ENCODE data around the gene ADGRA3.

Gene ADGRA3

GRCh38 chr4:22428441-22428840 is 87.4 kb downstream of the ADGRA3 start:
- no peak for DNase-seq (ENCODE audit: insufficient read length, low spot score)
- FAIRE-seq = no peak
- TF ChIP-seq, protein P1, sequence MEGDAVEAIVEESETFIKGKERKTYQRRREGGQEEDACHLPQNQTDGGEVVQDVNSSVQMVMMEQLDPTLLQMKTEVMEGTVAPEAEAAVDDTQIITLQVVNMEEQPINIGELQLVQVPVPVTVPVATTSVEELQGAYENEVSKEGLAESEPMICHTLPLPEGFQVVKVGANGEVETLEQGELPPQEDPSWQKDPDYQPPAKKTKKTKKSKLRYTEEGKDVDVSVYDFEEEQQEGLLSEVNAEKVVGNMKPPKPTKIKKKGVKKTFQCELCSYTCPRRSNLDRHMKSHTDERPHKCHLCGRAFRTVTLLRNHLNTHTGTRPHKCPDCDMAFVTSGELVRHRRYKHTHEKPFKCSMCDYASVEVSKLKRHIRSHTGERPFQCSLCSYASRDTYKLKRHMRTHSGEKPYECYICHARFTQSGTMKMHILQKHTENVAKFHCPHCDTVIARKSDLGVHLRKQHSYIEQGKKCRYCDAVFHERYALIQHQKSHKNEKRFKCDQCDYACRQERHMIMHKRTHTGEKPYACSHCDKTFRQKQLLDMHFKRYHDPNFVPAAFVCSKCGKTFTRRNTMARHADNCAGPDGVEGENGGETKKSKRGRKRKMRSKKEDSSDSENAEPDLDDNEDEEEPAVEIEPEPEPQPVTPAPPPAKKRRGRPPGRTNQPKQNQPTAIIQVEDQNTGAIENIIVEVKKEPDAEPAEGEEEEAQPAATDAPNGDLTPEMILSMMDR (IDR thresholded peaks at IDR 0.05; ENCODE audit: insufficient read depth, missing control alignments) = no peak

- FAIRE-seq (no peak), DNase-seq (ENCODE audit: insufficient read length, low spot score) (no peak)
- TF ChIP-seq, protein P1 (IDR thresholded peaks at IDR 0.05; ENCODE audit: insufficient read depth, missing control alignments) = no peak
Observed at GRCh38 chr4:22427675-22428074, 88.2 kb downstream of the ADGRA3 start.

DNA sequence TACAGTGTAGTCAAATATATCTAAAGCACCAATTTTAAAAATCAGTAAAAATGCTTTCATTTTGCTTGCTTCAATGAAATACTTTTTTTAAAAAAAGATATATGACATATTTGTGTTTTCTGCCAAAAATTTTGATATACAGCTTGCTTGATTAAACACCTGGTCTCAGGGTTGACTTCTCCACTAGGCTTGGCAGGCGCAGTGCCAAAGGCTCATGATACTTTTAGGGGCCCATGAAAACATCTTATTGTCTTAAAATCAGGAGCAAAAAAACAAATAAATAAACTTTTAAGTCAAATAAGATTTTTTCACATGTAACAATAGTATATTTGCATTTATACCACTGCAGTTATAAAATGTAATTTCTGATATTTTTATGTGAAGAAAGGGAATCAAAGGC is 95.6 kb downstream of the ADGRA3 start:
- FAIRE-seq = no peak

DNA sequence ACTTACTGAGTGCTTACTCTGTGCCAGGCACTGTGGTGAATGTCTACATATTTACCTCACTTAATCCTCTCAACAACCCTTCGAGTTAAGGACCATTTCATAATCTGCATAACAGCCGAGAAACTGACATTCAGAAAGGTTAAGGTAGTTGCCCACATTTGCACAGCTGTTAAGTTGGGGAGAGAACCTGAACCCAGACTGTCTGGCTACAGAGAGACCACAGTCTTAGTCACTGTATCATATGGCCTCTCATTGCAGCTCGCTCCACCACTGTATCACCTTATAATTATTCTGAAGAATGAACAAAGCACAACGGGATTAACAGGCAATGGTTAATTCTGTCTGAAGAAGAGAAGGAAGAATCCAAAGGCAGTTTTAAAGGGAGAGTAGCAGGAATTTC is 98.5 kb downstream of the ADGRA3 start:
- DNase-seq (ENCODE audit: insufficient read length, low spot score) = no peak
- TF ChIP-seq, protein P1 (IDR thresholded peaks at IDR 0.05; ENCODE audit: insufficient read depth, missing control alignments) = no peak
- FAIRE-seq = peak; percentile 94

More for the DNA sequence above, 95.6 kb downstream of the ADGRA3 start:
- no peak for DNase-seq (ENCODE audit: insufficient read length, low spot score)
- TF ChIP-seq, protein P1 (IDR thresholded peaks at IDR 0.05; ENCODE audit: insufficient read depth, missing control alignments) = no peak

DNA sequence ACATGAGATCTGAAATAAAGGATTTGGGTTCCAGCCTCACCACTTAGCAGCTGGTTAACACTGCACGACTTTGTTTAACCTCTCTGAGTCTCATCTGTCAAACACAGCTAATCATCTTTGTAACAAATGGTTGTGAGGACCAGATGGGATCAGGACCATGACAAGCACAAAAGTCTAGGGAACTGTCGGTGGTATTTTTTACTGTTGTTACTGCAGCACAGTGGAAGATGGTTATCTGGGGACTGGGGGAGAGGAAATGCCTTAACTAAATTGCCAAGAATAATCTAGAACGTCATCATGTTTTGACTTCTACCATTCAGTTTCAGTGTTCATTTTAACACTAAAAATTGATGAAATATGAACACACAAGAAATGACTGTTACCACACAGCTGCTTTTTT is 99.5 kb downstream of the ADGRA3 start:
- FAIRE-seq (peak; percentile 89), DNase-seq (ENCODE audit: insufficient read length, low spot score) (no peak)
- TF ChIP-seq, protein P1 (IDR thresholded peaks at IDR 0.05; ENCODE audit: insufficient read depth, missing control alignments) = no peak

DNA sequence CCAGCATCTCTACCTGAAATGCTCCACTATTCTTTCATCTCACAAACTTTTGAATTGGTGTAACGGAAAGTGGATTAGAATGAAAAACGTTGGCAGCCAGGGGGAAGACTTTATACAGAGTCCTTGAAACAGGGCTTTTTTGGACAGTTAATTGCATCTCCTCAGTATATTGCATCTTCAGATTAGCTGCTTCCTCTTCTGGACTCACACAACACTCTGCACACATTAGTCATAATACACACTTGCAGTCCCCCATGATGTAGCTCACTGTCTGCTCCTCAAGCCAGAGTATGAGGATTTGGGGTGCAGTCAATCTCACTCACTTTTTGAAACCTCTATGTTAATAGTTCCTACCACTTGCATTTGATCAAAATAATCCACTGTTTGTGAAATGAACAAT is 101.0 kb downstream of the ADGRA3 start:
- TF ChIP-seq, protein P1 (IDR thresholded peaks at IDR 0.05; ENCODE audit: insufficient read depth, missing control alignments) = no peak
- DNase-seq (ENCODE audit: insufficient read length, low spot score) (no peak), FAIRE-seq (peak; percentile 21)

- FAIRE-seq = peak; percentile 71
- no peak for DNase-seq (ENCODE audit: insufficient read length, low spot score)
- TF ChIP-seq, protein P1 (IDR thresholded peaks at IDR 0.05; ENCODE audit: insufficient read depth, missing control alignments) = no peak
Observed at GRCh38 chr4:22413471-22413870, 102.4 kb downstream of the ADGRA3 start.
